Measurements from ENCODE around the gene GALNT4.

The GALNT4 gene

GRCh38 chr12:89524541-89525304 lies at the start of gene GALNT4:
GALNT4 (minus strand) TSS chr12:89524796; CDS start chr12:89524549, 247 bp downstream.
- DNase-seq: peak; percentile 11

GRCh38 chr12:89573051-89573810 lies 48.6 kb upstream of the GALNT4 start:
- DNase-seq: no peak

- no peak for DNase-seq
Measured at GRCh38 chr12:89571491-89572195, 47.0 kb upstream of the GALNT4 start.

GRCh38 chr12:89568484-89568883 lies 43.9 kb upstream of the GALNT4 start:
- DNase-seq: no peak

GRCh38 chr12:89567691-89568239 lies 43.2 kb upstream of the GALNT4 start:
- no peak for DNase-seq

- no peak for DNase-seq
Measured at GRCh38 chr12:89566615-89567014, 42.0 kb upstream of the GALNT4 start.

GRCh38 chr12:89565002-89565401 lies 40.4 kb upstream of the GALNT4 start:
- no peak for DNase-seq

- no peak for DNase-seq
Measured at GRCh38 chr12:89559753-89560152, 35.2 kb upstream of the GALNT4 start.

- DNase-seq: no peak
Measured at GRCh38 chr12:89556976-89557375, 32.4 kb upstream of the GALNT4 start.

- no peak for DNase-seq
Measured at GRCh38 chr12:89552376-89552775, 27.8 kb upstream of the GALNT4 start.

- no peak for DNase-seq
Measured at GRCh38 chr12:89551747-89552146, 27.2 kb upstream of the GALNT4 start.

GRCh38 chr12:89547101-89547500 lies 22.5 kb upstream of the GALNT4 start:
- DNase-seq: no peak

- no peak for DNase-seq
Measured at GRCh38 chr12:89546151-89546550, 21.6 kb upstream of the GALNT4 start.

GRCh38 chr12:89544681-89545184 lies 20.1 kb upstream of the GALNT4 start:
- DNase-seq: peak; percentile 44

GRCh38 chr12:89544022-89544421 lies 19.4 kb upstream of the GALNT4 start:
- DNase-seq: no peak

- peak; percentile 38 for DNase-seq
Measured at GRCh38 chr12:89542912-89543592, 18.5 kb upstream of the GALNT4 start.

GRCh38 chr12:89542236-89542635 lies 17.6 kb upstream of the GALNT4 start:
- no peak for DNase-seq

GRCh38 chr12:89540586-89540985 lies 16.0 kb upstream of the GALNT4 start:
- no peak for DNase-seq

GRCh38 chr12:89539426-89540223 lies 15.0 kb upstream of the GALNT4 start:
- no peak for DNase-seq

GRCh38 chr12:89538897-89539296 lies 14.3 kb upstream of the GALNT4 start:
- DNase-seq: no peak

- no peak for DNase-seq
Measured at GRCh38 chr12:89537389-89537788, 12.8 kb upstream of the GALNT4 start.

GRCh38 chr12:89529738-89530137 lies 5.1 kb upstream of the GALNT4 start:
- peak; percentile 39 for DNase-seq

Measured in SHP77 treated with DMSO at 0.1 percent for 48 hours (cell line).